Sigmoid colon (tissue), 7 donors: ENCODE measurements around the gene AVEN. TPM values are rescaled to one million over a fixed set of nuclear protein-coding genes. Genes with fewer than 3 reads are reported as not detected.

Experiments used
- DNase-seq: peaks from one replicate; pipeline ENCODE4 v3.0.0-alpha.2; 2019
- H3K27ac ChIP-seq, 4 donors: fragments of 200-600 bp; sonication (generic); one replicate each; pipeline ENCODE4 v1.5.1; 2016 to 2019; ENCODE audit warnings: mild to moderate bottlenecking in 1 of 4
- H3K27me3 ChIP-seq, 3 donors: fragments of 200-600 bp; sonication (generic); one replicate each; pipeline ENCODE4 v1.5.1; 2019; ENCODE audit warnings: mild to moderate bottlenecking in 1 of 3
- H3K36me3 ChIP-seq, 4 donors: fragments of 200-600 bp; sonication (generic); one replicate each; pipeline ENCODE4 v1.5.1; 2016 to 2019
- H3K4me1 ChIP-seq, 4 donors: fragments of 200-600 bp; sonication (generic); one replicate each; pipeline ENCODE4 v1.5.1; 2017 to 2019
- H3K4me3 ChIP-seq, 4 donors: fragments of 200-600 bp; sonication (generic); one replicate each; pipeline ENCODE4 v1.5.1; 2017 to 2019; ENCODE audit warnings: mild to moderate bottlenecking in 2 of 4, moderate library complexity in 1 of 4
- H3K9me3 ChIP-seq, 4 donors: fragments of 200-600 bp in 3 of 4; sonication (generic) in 3 of 4; one replicate each; pipeline versions ENCODE4 v1.5.1 to v1.6.1; 2013 to 2019
- CTCF ChIP-seq, 4 experiments: fragments of 450-650 bp in 3 of 4; fragments of 200-600 bp in 1 of 4; IDR thresholded peaks; one replicate each; pipeline ENCODE4 v1.5.1; 2016 to 2019; ENCODE audit warnings: antibody characterized with exemption in 4 of 4, mild to moderate bottlenecking in 3 of 4, moderate library complexity in 2 of 4
- EP300 ChIP-seq, 4 donors: sonication (generic); formaldehyde crosslinking; IDR thresholded peaks; one replicate each; pipeline ENCODE4 v1.6.1; 2017; ENCODE audit warnings: antibody characterized with exemption in 4 of 4
- POLR2A ChIP-seq, 2 donors: fragments of 450-650 bp; IDR thresholded peaks; one replicate each; pipeline ENCODE4 v1.6.1; 2016; ENCODE audit warnings: antibody characterized with exemption in 2 of 2, mild to moderate bottlenecking in 2 of 2, moderate library complexity in 2 of 2
- POLR2AphosphoS5 ChIP-seq, 4 donors: sonication (generic); formaldehyde crosslinking; IDR thresholded peaks; one replicate each; pipeline ENCODE4 v1.6.1; 2017; ENCODE audit warnings: antibody characterized with exemption in 4 of 4
- WGBS, 2 donors: extraction: QIAGEN DNeasy Blood & Tissue Kit; methylation state at CpG; one replicate each; pipeline ENCODE4 v1.1.7; 2013; 5-methylcytosine and 5-hydroxymethylcytosine counted together
- intact Hi-C: fragments of 100-400 bp; cut with DNase I; formaldehyde crosslinking; loops from one replicate; pipeline ENCODE4 v1.15.1; 2023
- polyA plus RNA-seq, 3 donors: library from polyadenylated mRNA; stranded (reverse); fragments of 200-250 nt; gene quantifications; one replicate each; pipeline ENCODE4 v1.2.3, GENCODE V29; 2013
- total RNA-seq, 4 donors: library from RNA; depleted of rRNA; stranded (reverse); fragments of >200 nt; gene quantifications; one replicate each; pipeline ENCODE4 v1.1.0, GENCODE V29; 2016
- donor health status: healthy with polysubstance abuse.
- donor health status: Bipolar disorder and iron deficiency.
- donor health status: healthy.

Gene AVEN
- total and polyA plus RNA-seq, 7 donors = 9.2 to 23.3 (median 15.0) TPM

- intact Hi-C loops = no loop called here
- peaks cover 0 to 16% (median 11%) of the 10 kb centered on the region in 4 donors for H3K4me1 ChIP-seq
- H3K4me3 ChIP-seq = no peak overlapping the region
- 84 to 91% methylated on average over 1 of the region's 1 CpG for WGBS, 2 donors
- TF ChIP-seq POLR2AphosphoS5 (IDR thresholded peaks at IDR 0.05) = no peak
- TF ChIP-seq EP300 (IDR thresholded peaks at IDR 0.05) = no peak
- DNase-seq = no peak
- H3K27me3 ChIP-seq = no peaks in the 10 kb centered on the region
- no peaks in the 10 kb centered on the region for H3K9me3 ChIP-seq
- H3K36me3 ChIP-seq = peaks cover 0 to 54% (median 6%) of the 10 kb centered on the region in 4 donors
- no peak overlapping the region for H3K27ac ChIP-seq
These were observed 178.9 kb downstream of the AVEN start for GRCh38 chr15:33859992-33860545.

GRCh38 chr15:33858836-33859235, 180.2 kb downstream of the AVEN start:
- no peaks in the 10 kb centered on the region for H3K27me3 ChIP-seq
- WGBS, 2 donors = 91 to 96% methylated on average over 6 of the region's 6 CpGs
- intact Hi-C loops = no loop called here
- DNase-seq = no peak
- peaks cover 0 to 63% (median 8%) of the 10 kb centered on the region in 4 donors for H3K36me3 ChIP-seq
- TF ChIP-seq POLR2AphosphoS5 (IDR thresholded peaks at IDR 0.05) (no peak), CTCF (IDR thresholded peaks at IDR 0.05) (no peak), POLR2A (IDR thresholded peaks at IDR 0.05) (no peak), EP300 (IDR thresholded peaks at IDR 0.05) (no peak)
- no peaks in the 10 kb centered on the region for H3K9me3 ChIP-seq
- H3K4me3 ChIP-seq = no peak overlapping the region
- H3K27ac ChIP-seq = no peak overlapping the region
- peaks cover 0 to 3% (median under 1%) of the 10 kb centered on the region in 4 donors for H3K4me1 ChIP-seq

- H3K4me3 ChIP-seq = no peak overlapping the region
- TF ChIP-seq EP300 (IDR thresholded peaks at IDR 0.05) (no peak), POLR2AphosphoS5 (IDR thresholded peaks at IDR 0.05) (no peak)
- H3K4me1 ChIP-seq = no peaks in the 10 kb centered on the region
- no peaks in the 10 kb centered on the region for H3K27me3 ChIP-seq
- WGBS, 2 donors = 98% methylated on average over 13 of the region's 13 CpGs
- DNase-seq = no peak
- no peak overlapping the region for H3K27ac ChIP-seq
- intact Hi-C loops = no loop called here
- no peaks in the 10 kb centered on the region for H3K9me3 ChIP-seq
- H3K36me3 ChIP-seq = peaks cover 0 to 63% (median 8%) of the 10 kb centered on the region in 4 donors
These were observed 181.3 kb downstream of the AVEN start for GRCh38 chr15:33857726-33858125.

- no peak overlapping the region for H3K4me3 ChIP-seq
- no peak overlapping the region for H3K27ac ChIP-seq
These were observed 186.4 kb downstream of the AVEN start for GRCh38 chr15:33852570-33852969.

GRCh38 chr15:33852094-33852493, 186.9 kb downstream of the AVEN start:
- H3K36me3 ChIP-seq = peaks cover 0 to 25% (median 4%) of the 10 kb centered on the region in 4 donors
- no peak for TF ChIP-seq POLR2AphosphoS5 (IDR thresholded peaks at IDR 0.05)
- TF ChIP-seq CTCF (IDR thresholded peaks at IDR 0.05) = no peak
- no peak for TF ChIP-seq POLR2A (IDR thresholded peaks at IDR 0.05)
- no peak for TF ChIP-seq EP300 (IDR thresholded peaks at IDR 0.05)
- H3K9me3 ChIP-seq = no peaks in the 10 kb centered on the region
- H3K27ac ChIP-seq = no peak overlapping the region
- no peaks in the 10 kb centered on the region for H3K27me3 ChIP-seq
- H3K4me3 ChIP-seq = no peak overlapping the region
- 34 to 78% methylated on average over 1 of the region's 1 CpG for WGBS, 2 donors
- DNase-seq = no peak
- peaks cover 0 to 4% (median 2%) of the 10 kb centered on the region in 4 donors for H3K4me1 ChIP-seq
- intact Hi-C loops = no loop called here

More at GRCh38 chr15:33852570-33852969, 186.4 kb downstream of the AVEN start:
- TF ChIP-seq POLR2A (IDR thresholded peaks at IDR 0.05) (no peak), EP300 (IDR thresholded peaks at IDR 0.05) (no peak), POLR2AphosphoS5 (IDR thresholded peaks at IDR 0.05) (no peak), CTCF (IDR thresholded peaks at IDR 0.05) (no peak)
- Histone ChIP-seq H3K27me3 (no peaks in the 10 kb centered on the region), H3K9me3 (no peaks in the 10 kb centered on the region), H3K36me3 (peaks cover 0 to 29% (median 4%) of the 10 kb centered on the region in 4 donors), H3K4me1 (no peaks in the 10 kb centered on the region)
- intact Hi-C loops = no loop called here
- DNase-seq = no peak
- WGBS, 2 donors = 26 to 75% methylated on average over 2 of the region's 2 CpGs

- 73 to 87% methylated on average over 1 of the region's 1 CpG for WGBS, 2 donors
These were observed 187.9 kb downstream of the AVEN start for GRCh38 chr15:33851079-33851478.

More at GRCh38 chr15:33851079-33851478, 187.9 kb downstream of the AVEN start:
- Histone ChIP-seq H3K9me3 (no peaks in the 10 kb centered on the region), H3K36me3 (peaks cover 0 to 15% (median 4%) of the 10 kb centered on the region in 4 donors), H3K27me3 (no peaks in the 10 kb centered on the region), H3K4me1 (peaks cover 0 to 14% (median 7%) of the 10 kb centered on the region in 4 donors), H3K27ac (no peak overlapping the region), H3K4me3 (no peak overlapping the region)
- TF ChIP-seq POLR2A (IDR thresholded peaks at IDR 0.05) = no peak
- no peak for TF ChIP-seq EP300 (IDR thresholded peaks at IDR 0.05)
- no peak for TF ChIP-seq POLR2AphosphoS5 (IDR thresholded peaks at IDR 0.05)
- no peak for TF ChIP-seq CTCF (IDR thresholded peaks at IDR 0.05)
- DNase-seq = no peak
- intact Hi-C loops = no loop called here
